ENCODE results near the gene GUSB. TPM values are rescaled to one million over a fixed set of nuclear protein-coding genes. Genes with fewer than 3 reads are reported as not detected.

GUSB gene
- total and polyA plus RNA-seq, 7 donors: 9.3 to 18.8 (median 12.0) TPM

GRCh38 chr7:65924193-65924592, 57.8 kb downstream of the GUSB start:
- intact Hi-C loops (cut with DNase I): loop anchor here (5.0 kb wide), 2 partner anchors 42 to 112 kb away; no protein-coding TSS in a partner anchor
- 54 to 84% (median 65%) methylated on average over 4 of the region's 4 CpGs for WGBS, 3 donors
- Histone ChIP-seq H3K9me3 (no peaks in the 10 kb centered on the region), H3K4me1 (peaks cover 9% of the 10 kb centered on the region), H3K27ac (no peak overlapping the region), H3K27me3 (ENCODE audit: insufficient read depth in 3 of 3, low read length in 2 of 3) (no peaks in the 10 kb centered on the region), H3K36me3 (ENCODE audit: insufficient read depth in 1 of 2, low read depth in 1 of 2) (no peaks in the 10 kb centered on the region), H3K4me3 (no peak overlapping the region)
- ATAC-seq (no peak), DNase-seq (no peak)
- no peak for TF ChIP-seq CTCF (IDR thresholded peaks at IDR 0.05)

GRCh38 chr7:65923316-65923715, 58.7 kb downstream of the GUSB start:
- Histone ChIP-seq H3K4me3 (no peak overlapping the region), H3K4me1 (peaks cover 9% of the 10 kb centered on the region), H3K27ac (no peak overlapping the region), H3K9me3 (no peaks in the 10 kb centered on the region), H3K36me3 (ENCODE audit: insufficient read depth in 1 of 2, low read depth in 1 of 2) (no peaks in the 10 kb centered on the region), H3K27me3 (ENCODE audit: insufficient read depth in 3 of 3, low read length in 2 of 3) (no peaks in the 10 kb centered on the region)
- no peak for TF ChIP-seq CTCF (IDR thresholded peaks at IDR 0.05)
- 89 to 94% (median 94%) methylated on average over 4 of the region's 4 CpGs for WGBS, 3 donors
- ATAC-seq: no peak
- DNase-seq: no peak
- intact Hi-C loops (cut with DNase I): loop anchor here (5.0 kb wide), 2 partner anchors 41 to 111 kb away; no protein-coding TSS in a partner anchor

- intact Hi-C loops (cut with DNase I): no loop called here
Observed at GRCh38 chr7:65915921-65916657, 65.9 kb downstream of the GUSB start.

GRCh38 chr7:65912237-65912636, 69.8 kb downstream of the GUSB start:
- no peaks in the 10 kb centered on the region for H3K4me1 ChIP-seq
- 83 to 90% (median 87%) methylated on average over 7 of the region's 7 CpGs for WGBS, 3 donors
- ATAC-seq (no peak), DNase-seq (no peak)
- H3K4me3 ChIP-seq: no peak overlapping the region
- no peaks in the 10 kb centered on the region for H3K36me3 ChIP-seq (ENCODE audit: insufficient read depth in 1 of 2, low read depth in 1 of 2)
- intact Hi-C loops (cut with DNase I): no loop called here
- H3K9me3 ChIP-seq: no peaks in the 10 kb centered on the region
- no peaks in the 10 kb centered on the region for H3K27me3 ChIP-seq (ENCODE audit: insufficient read depth in 3 of 3, low read length in 2 of 3)
- H3K27ac ChIP-seq: no peak overlapping the region
- no peak for TF ChIP-seq CTCF (IDR thresholded peaks at IDR 0.05)

More at GRCh38 chr7:65915921-65916657, 65.9 kb downstream of the GUSB start:
- no peak overlapping the region for H3K4me3 ChIP-seq
- H3K4me1 ChIP-seq: no peaks in the 10 kb centered on the region
- ATAC-seq (no peak), DNase-seq (no peak)
- H3K9me3 ChIP-seq: no peaks in the 10 kb centered on the region
- no peak for TF ChIP-seq CTCF (IDR thresholded peaks at IDR 0.05)
- no peak overlapping the region for H3K27ac ChIP-seq
- H3K36me3 ChIP-seq (ENCODE audit: insufficient read depth in 1 of 2, low read depth in 1 of 2): no peaks in the 10 kb centered on the region
- H3K27me3 ChIP-seq (ENCODE audit: insufficient read depth in 3 of 3, low read length in 2 of 3): no peaks in the 10 kb centered on the region
- 93 to 96% (median 94%) methylated on average over 8 of the region's 8 CpGs for WGBS, 3 donors

Other genes with a start within 250 kb of the GUSB start
- 10 to 100 TPM; 17.0 to 24.4 (median 21.2) TPM for gene VKORC1L1, start 109.1 kb downstream of the GUSB start, total RNA-seq
- gene VKORC1L1, start 109.1 kb downstream of the GUSB start, polyA plus RNA-seq: 10 to 100 TPM in 2 of 3 donors, 1 to 10 TPM in 1; 9.9 to 23.5 (median 14.2) TPM
- 1 to 10 TPM; 4.3 to 8.6 (median 6.6) TPM for gene ASL, start 93.6 kb upstream of the GUSB start, total RNA-seq
- 10 to 100 TPM in 1 of 3 donors, 1 to 10 TPM in 2; 3.3 to 32.9 (median 6.5) TPM for gene ASL, start 93.6 kb upstream of the GUSB start, polyA plus RNA-seq
- gene CRCP, start 132.6 kb upstream of the GUSB start, total RNA-seq: 10 to 100 TPM; 11.3 to 18.8 (median 13.0) TPM
- gene CRCP, start 132.6 kb upstream of the GUSB start, polyA plus RNA-seq: 10 to 100 TPM; 11.9 to 23.8 (median 17.7) TPM
- 1 to 10 TPM; 2.5 to 4.5 (median 2.9) TPM for gene TPST1, start 223.1 kb upstream of the GUSB start, total RNA-seq
- 1 to 10 TPM; 1.8 to 3.1 (median 2.8) TPM for gene TPST1, start 223.1 kb upstream of the GUSB start, polyA plus RNA-seq